Body of pancreas (tissue), 4 donors: ENCODE data around the gene SLC24A1. TPM values are rescaled to one million over a fixed set of nuclear protein-coding genes. Genes with fewer than 3 reads are reported as not detected.

Source experiments
- ATAC-seq: fragments of 150-250 bp; one replicate; pipeline ENCODE4 v1.9.1; 2016
- DNase-seq, 4 donors: peaks; one replicate each; pipeline ENCODE4 v3.0.0-alpha.2; 2019
- H3K27ac ChIP-seq, 4 donors: fragments of 200-600 bp; sonication (generic); 1 replicate in 3 of 4; 2 replicates in 1 of 4; pipeline versions ENCODE4 v1.5.1 to v1.6.1; 2016 to 2019; ENCODE audit warnings: mild to moderate bottlenecking in 1 of 4, mixed read lengths in 1 of 4, moderate library complexity in 1 of 4
- H3K27me3 ChIP-seq, 2 donors: fragments of 200-600 bp; sonication (generic); one replicate each; pipeline ENCODE4 v1.6.0; 2016; ENCODE audit warnings: mild to moderate bottlenecking in 1 of 2
- H3K36me3 ChIP-seq, 2 donors: fragments of 200-600 bp; sonication (generic); replicated peaks in 1 of 2; 2 replicates each; pipeline ENCODE4 v1.5.1; 2016; ENCODE audit warnings: low read depth in 2 of 2; ENCODE audit not compliant: insufficient read depth in 1 of 2
- H3K4me1 ChIP-seq: fragments of 200-600 bp; sonication (generic); one replicate; pipeline ENCODE4 v1.6.0; 2016
- H3K4me3 ChIP-seq, 2 donors: fragments of 200-600 bp; sonication (generic); 1 replicate in 1 of 2; 2 replicates in 1 of 2; pipeline ENCODE4 v1.5.1; 2016 to 2019
- H3K9me3 ChIP-seq, 3 donors: fragments of 200-600 bp; sonication (generic); 1 replicate in 2 of 3; 2 replicates in 1 of 3; pipeline ENCODE4 v1.5.1; 2016
- CTCF ChIP-seq, 7 experiments: fragments of 450-650 bp in 4 of 7; fragments of 200-600 bp in 3 of 7; sonication (generic) in 3 of 7; IDR thresholded peaks; one replicate each; pipeline ENCODE4 v1.5.1; 2016 to 2019; ENCODE audit warnings: antibody characterized with exemption in 7 of 7
- POLR2A ChIP-seq, 3 donors: fragments of 450-650 bp; IDR thresholded peaks; one replicate each; pipeline ENCODE4 v1.6.1; 2016; ENCODE audit warnings: antibody characterized with exemption in 3 of 3, mild to moderate bottlenecking in 2 of 3
- WGBS, 2 donors: methylation state at CpG; one replicate each; pipeline ENCODE4 v1.1.5; 2017; 5-methylcytosine and 5-hydroxymethylcytosine counted together
- intact Hi-C: fragments of 100-400 bp; cut with DNase I; formaldehyde crosslinking; loops from one replicate; pipeline ENCODE4 v1.15.1; 2023
- total RNA-seq, 2 donors: library from RNA; depleted of rRNA; stranded (reverse); fragments of >200 nt; gene quantifications; one replicate each; pipeline ENCODE4 v1.1.0, GENCODE V29; 2016

The SLC24A1 gene
- total RNA-seq, 2 donors from 2014 or later: 3.6 to 9.6 TPM

GRCh38 chr15:65587094-65587493 lies 34.6 kb upstream of the SLC24A1 start:
- intact Hi-C loops: no loop called here
- DNase-seq: no peak
- Histone ChIP-seq H3K27me3 (no peaks in the 10 kb centered on the region), H3K4me1 (no peaks in the 10 kb centered on the region), H3K9me3 (no peaks in the 10 kb centered on the region), H3K36me3 (peaks cover 0 to 28% of the 10 kb centered on the region in 2 donors), H3K27ac (no peak overlapping the region), H3K4me3 (no peak overlapping the region)
- TF ChIP-seq POLR2A (IDR thresholded peaks at IDR 0.05) (no peak), CTCF (IDR thresholded peaks at IDR 0.05) (no peak)
- 88 to 94% methylated on average over 1 of the region's 1 CpG for WGBS, 2 donors
- ATAC-seq: no peak

DNA sequence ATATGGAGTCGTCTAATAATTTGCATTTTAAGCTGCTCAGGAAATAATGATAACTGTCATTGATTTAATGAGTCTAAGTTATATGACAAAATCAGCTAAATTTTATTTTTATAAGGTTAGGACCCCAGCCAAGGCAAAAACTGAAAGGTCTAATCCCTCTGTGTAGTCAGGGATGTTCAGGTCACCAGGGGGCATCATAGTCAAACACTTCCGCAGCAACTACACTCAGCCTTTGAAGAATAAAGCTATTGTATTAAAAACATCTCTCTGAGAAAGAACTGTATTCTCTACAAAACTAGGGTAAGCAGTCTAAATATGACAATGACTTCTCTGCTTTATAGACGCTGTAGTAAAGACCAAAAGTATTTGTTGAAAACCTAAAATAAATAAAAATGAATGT lies 25.8 kb upstream of the SLC24A1 start:
- intact Hi-C loops: no loop called here
- TF ChIP-seq CTCF (IDR thresholded peaks at IDR 0.05): peak in 3 of 7 experiments; percentile 6 to 10 (median 7)
- no peak for TF ChIP-seq POLR2A (IDR thresholded peaks at IDR 0.05)
- no peak for ATAC-seq
- no peak overlapping the region for H3K27ac ChIP-seq
- no peak for DNase-seq
- no peaks in the 10 kb centered on the region for H3K9me3 ChIP-seq
- 70 to 78% methylated on average over 3 of the region's 3 CpGs for WGBS, 2 donors
- peaks cover 7 to 33% of the 10 kb centered on the region in 2 donors for H3K36me3 ChIP-seq
- no peaks in the 10 kb centered on the region for H3K4me1 ChIP-seq
- H3K27me3 ChIP-seq: no peaks in the 10 kb centered on the region
- no peak overlapping the region for H3K4me3 ChIP-seq

DNA sequence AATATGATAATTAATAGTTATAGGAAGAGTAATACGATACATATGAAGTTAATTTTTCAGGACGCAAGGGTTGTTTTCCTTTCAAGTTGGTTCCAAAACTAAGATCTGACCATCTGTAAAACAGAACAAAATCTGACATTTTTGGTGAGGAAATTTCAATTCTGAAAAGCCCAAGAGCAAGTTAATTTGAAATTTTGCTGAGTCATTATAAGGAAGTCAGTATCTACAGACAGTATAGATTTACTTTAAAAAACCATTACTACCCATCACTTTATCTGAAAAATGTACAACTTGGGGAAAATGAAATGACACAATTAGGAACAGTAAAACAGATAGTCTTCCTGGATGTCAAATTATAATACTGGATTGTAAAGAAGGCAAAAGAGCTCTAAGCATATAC lies 23.3 kb upstream of the SLC24A1 start:
- no peaks in the 10 kb centered on the region for H3K27me3 ChIP-seq

DNA sequence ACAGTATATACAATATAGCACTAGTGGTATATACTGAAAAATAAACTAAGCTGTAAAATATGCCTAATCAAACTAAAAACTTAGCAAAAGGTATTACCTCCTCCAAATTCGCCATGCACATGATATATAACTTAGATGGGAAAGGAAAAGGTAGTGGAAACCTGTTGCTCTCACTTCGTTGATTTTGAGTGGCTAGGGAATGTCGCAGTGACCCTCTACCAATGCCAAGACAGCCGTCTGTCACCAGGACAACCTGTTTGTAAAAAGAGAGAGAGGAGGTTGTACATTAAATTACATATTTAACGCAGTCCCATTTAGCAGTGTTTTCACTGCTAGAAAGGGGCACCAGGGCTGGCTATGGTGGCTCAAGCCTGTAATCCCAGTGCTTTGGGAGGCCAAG lies 22.1 kb upstream of the SLC24A1 start:
- TF ChIP-seq CTCF (IDR thresholded peaks at IDR 0.05): no peak
- no peak for TF ChIP-seq POLR2A (IDR thresholded peaks at IDR 0.05)
- H3K4me3 ChIP-seq: no peak overlapping the region
- H3K9me3 ChIP-seq: no peaks in the 10 kb centered on the region
- ATAC-seq (no peak), DNase-seq (no peak)
- no peaks in the 10 kb centered on the region for H3K4me1 ChIP-seq
- 92% methylated on average over 5 of the region's 5 CpGs for WGBS, 2 donors
- intact Hi-C loops: no loop called here
- H3K27ac ChIP-seq: no peak overlapping the region
- no peaks in the 10 kb centered on the region for H3K27me3 ChIP-seq
- H3K36me3 ChIP-seq: peaks cover 0 to 15% of the 10 kb centered on the region in 2 donors

More for the DNA sequence above, 23.3 kb upstream of the SLC24A1 start:
- Histone ChIP-seq H3K27ac (no peak overlapping the region), H3K4me3 (no peak overlapping the region), H3K36me3 (peaks cover under 1 to 21% of the 10 kb centered on the region in 2 donors), H3K9me3 (no peaks in the 10 kb centered on the region), H3K4me1 (no peaks in the 10 kb centered on the region)
- no peak for DNase-seq
- no peak for ATAC-seq
- TF ChIP-seq POLR2A (IDR thresholded peaks at IDR 0.05): no peak
- no peak for TF ChIP-seq CTCF (IDR thresholded peaks at IDR 0.05)
- 94 to 96% methylated on average over 2 of the region's 2 CpGs for WGBS, 2 donors
- intact Hi-C loops: no loop called here

DNA sequence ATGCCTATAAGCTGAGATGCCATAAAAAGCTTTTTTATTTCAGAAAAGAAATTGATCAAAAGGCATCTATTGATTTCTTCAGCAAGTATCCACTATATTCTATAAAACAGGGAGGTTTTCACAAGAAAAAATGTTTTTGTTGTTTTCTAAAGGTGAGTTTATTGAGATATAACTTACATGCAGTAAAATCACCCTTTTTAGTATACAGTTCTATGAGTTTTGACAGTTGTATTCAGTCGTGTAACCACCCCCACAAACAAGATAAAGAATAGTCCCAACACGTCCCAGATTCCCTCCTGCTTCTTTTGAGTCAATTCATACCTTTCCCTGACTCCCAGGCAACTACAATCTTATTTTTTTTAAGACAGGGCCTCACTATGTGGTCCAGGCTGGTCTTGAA lies 18.6 kb upstream of the SLC24A1 start:
- intact Hi-C loops: no loop called here
- no peaks in the 10 kb centered on the region for H3K27me3 ChIP-seq
- DNase-seq (no peak), ATAC-seq (no peak)
- H3K4me3 ChIP-seq: no peak overlapping the region
- peaks cover 0 to 3% of the 10 kb centered on the region in 2 donors for H3K36me3 ChIP-seq
- TF ChIP-seq POLR2A (IDR thresholded peaks at IDR 0.05) (no peak), CTCF (IDR thresholded peaks at IDR 0.05) (no peak)
- H3K27ac ChIP-seq: no peak overlapping the region
- WGBS, 2 donors: 71 to 79% methylated on average over 2 of the region's 2 CpGs
- no peaks in the 10 kb centered on the region for H3K9me3 ChIP-seq
- no peaks in the 10 kb centered on the region for H3K4me1 ChIP-seq
